ELF-1 (cell line): ENCODE data around the gene DRC1.

ENCODE experiments used
- DNase-seq: peaks from one replicate; pipeline ENCODE4 v3.0.0-alpha.2; 2016; ENCODE audit warnings: low read depth, low spot score

The DRC1 gene

GRCh38 chr2:26492749-26493515 is 91.2 kb downstream of the DRC1 start:
- no peak for DNase-seq

DNA sequence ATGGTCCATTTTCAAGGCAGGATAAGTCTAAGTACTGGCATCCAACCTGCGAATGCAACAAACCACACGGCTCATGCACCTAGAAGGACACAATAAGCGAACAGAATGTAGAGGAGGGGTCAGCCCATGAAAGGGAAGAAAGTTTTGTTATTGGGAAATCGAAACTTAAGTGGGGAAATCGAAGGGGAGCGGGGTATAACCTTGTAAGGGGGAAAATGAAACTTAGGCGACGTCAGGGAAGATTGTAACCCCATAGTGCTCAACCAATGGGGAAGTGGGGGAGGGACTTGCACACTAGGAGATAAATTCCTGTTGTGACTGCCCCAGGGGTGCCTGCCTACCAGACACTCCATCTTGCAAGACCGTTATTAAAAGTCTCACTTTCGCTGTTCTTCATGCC is 91.8 kb downstream of the DRC1 start:
- no peak for DNase-seq

GRCh38 chr2:26494199-26494598 is 92.5 kb downstream of the DRC1 start:
- DNase-seq = no peak

- no peak for DNase-seq
Observed at GRCh38 chr2:26494891-26495290, 93.2 kb downstream of the DRC1 start.

- DNase-seq = peak; percentile 71
Observed at GRCh38 chr2:26495705-26496297, 94.1 kb downstream of the DRC1 start.

- DNase-seq = peak; percentile 59
Observed at GRCh38 chr2:26500406-26500805, 98.7 kb downstream of the DRC1 start.

DNA sequence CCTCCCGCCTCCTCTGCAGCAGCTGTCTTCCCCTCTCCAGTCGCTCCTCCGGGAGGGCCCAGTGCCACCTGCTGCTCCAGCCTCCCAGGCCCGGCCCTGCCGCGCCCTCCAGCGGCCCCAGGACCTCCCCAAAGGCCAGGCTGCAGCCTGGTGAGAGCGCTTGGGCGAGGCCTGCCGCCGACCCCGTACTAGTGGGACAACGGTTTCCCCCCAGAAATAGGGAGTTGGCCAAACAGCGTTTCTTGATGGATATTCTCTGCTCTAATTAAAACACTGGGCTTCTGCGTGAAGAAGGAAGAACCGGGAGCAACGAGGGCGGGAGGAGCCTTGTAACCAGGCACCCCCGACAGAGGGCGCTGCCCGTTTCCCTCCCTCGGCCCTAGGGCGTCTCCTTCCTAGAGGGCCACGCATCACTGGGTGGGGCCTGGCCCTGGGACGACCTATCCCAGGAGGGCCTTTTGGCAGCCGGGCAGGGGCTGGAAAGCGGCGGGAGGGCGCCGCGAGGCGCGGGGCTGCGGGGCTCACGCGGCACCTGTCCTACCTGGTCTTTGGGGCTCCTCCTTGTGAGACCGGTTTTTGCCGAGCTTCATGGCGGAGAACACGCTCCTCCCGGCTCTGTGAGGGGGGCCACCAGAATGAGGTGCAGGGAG is 101.6 kb downstream of the DRC1 start:
- DNase-seq = peak; percentile 93

DNA sequence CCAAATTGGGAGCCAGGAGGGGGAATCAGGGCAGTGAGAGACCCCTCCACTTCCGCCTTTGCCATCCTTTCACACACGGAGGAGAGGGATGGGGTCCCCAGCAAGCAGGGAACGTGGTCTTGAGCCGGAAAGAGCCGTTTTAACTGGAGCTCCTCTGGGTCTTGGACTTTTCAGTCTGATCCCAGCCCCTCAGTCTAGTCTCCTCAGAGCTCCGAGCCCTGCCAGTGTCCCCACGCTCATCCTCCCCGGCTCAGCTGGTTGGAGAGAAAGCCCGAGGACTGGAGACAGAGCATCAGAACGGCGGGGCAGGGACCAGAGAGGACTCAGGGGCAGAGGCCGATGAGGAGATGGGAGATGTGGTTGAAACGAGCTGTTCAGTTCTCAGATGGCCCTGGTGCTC is 102.3 kb downstream of the DRC1 start:
- DNase-seq = no peak

DNA sequence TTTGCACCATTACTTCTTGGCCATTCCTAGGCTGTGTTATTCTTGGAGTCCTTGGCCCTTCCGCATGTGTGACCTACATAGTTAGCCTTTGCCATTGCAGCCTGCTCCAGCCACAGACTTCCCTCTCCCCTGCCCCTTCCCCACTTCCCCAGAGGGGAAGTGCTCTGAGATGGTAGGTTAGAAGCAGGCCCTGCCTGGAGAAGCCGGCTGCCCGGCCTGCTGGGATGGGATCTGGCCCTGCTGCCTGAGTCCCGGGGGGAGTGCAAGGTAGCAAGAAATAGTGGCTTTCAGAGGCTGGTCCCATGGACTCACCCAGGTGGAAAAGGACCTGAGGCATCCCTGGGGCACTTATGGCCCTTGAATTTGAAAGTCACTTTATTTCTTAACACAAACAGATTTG is 104.6 kb downstream of the DRC1 start:
- DNase-seq = no peak
